KG1 (cell line): ENCODE data around the gene PIP4P1.
"Not testable (repeated sequence)": the region's sequence is repeated elsewhere in the genome, so short reads cannot be mapped to it uniquely, and the experiment has no call there.

ENCODE experiments used
- DNase-seq: peaks from one replicate; lab custom pipeline; 2025; lab: John Stamatoyannopoulos, UW

Gene PIP4P1

DNA sequence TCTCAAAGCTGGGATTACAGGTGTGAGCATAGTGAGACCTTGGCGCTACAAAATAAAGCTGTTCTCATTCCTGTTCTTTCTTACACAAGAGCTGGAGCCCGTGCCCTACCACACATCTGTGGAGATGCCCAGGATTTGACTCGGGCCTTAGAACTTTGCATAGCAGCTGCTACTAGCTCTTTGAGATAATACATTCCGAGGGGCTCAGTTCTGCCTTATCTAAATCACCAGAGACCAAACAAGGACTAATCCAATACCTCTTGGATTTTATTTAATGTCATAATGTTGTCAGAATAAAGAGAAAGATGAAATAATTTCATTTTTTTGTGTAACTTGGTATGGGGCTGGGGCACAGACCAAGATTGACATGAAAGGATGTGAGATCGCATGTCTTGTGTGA is 15.5 kb upstream of the PIP4P1 start:
- DNase-seq: no peak

DNA sequence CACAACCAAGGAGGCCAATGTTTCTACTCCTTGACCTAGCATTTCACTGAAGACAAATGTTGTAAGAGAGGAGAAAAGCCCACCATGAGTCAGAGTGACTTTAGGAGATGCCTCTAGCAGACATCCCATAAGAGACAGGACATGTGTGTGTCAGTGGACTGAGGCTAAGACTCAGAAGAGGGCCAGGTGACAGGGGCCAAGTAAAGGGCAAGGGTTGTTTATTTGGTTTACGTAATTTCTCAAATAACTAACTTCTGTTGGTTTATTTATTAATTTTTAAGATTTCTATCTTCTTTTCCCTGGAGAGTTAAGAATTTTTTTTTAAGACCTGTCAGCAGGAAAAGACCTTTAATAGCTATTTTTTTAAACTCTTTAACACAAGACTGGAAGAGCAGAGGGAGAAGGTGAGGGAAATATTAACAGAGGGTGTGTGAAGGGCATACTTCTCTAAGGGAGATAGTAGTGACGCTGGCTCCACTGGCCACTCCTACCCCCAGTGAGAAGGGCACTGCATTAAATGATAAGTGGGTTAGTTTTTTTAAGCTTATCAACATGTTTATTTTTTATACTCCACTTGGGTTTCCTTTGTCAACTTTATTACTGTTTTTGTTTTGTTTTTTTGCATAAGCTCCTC is 11.4 kb upstream of the PIP4P1 start:
- no peak for DNase-seq

DNA sequence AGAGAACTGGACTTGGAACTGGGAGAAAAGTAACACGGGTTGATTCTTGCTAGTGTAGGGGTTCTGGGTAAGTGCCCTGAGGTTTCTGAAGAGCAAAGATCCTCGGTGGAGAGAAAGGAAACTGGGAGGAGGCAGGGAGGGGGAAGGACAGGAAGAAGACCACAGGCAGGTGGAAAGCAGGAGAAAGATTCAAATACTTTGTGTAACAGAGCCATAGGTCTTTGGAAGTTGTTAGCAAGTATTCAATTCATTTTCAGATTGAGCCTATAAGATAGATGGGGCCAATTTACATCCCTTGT is 9.3 kb upstream of the PIP4P1 start:
- DNase-seq: no peak

DNA sequence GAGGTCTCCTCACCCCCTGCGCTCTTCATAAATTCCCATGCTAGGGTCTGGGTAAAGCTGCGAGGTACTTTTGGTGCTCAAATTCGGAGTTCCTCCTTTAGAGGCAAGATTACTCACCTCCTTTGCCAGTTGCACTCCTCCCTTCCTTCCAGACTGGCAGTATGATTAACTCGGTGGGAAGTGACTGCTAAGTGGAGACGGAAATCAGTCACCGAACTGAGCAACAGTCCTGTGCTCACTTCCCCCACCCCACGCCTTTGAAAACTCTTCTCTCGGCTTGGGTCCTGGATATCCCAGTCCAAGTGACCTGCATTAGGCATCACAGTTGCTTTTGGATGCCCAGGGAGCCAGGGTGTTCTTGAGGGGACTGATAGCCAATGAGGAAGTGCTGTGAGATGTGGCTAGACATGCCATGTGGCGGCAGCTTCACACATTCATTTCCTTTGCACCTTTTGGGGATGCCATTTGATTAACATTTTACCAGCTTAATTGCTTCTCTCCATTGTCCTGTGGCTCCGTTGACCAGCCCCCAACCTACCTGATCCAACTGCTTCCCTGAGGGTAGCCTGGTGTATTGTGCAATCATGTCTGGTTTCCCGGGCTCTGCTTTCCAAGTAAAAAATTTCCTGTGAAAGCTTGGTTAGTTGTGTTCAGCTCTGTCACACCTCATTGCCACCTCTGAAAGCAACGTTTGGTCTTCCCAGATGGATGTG is 8.8 kb upstream of the PIP4P1 start:
- peak; percentile 52 for DNase-seq

DNA sequence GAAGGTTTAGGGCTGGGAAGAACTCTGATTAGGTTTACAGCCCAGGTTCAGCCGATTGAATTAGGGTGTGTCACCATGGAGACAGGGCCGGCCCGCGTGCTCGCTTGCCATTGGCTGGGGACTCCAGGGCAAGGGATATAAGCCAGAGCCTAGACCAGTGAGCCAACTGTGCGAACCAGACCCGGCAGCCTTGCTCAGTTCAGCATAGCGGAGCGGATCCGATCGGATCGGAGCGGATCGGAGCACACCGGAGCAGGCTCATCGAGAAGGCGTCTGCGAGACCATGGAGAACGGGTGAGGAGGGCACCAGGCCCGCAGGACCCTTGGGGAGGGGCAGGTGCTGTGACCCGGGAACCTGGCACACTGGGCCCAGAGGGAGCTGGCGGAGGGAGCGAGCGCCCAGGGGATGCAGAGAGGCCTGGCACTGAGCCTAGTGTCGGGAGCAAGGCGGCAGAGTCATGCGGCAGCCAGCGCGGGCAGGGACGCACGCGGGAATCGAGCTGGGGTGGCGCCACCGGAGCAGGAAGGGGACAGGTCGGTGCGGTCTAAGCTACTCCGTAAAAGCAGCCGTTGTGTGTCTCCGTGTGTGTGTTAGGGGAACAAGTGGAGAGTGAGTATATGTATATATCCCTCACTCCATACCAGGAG is 8.1 kb upstream of the PIP4P1 start, which contains the start of gene PNP:
Gene PNP, plus strand, starts transcription at position 165 of the 648 bp plus-strand sequence. Its CDS starts 119 bp downstream, at position 284.
- peak; percentile 79 for DNase-seq

DNA sequence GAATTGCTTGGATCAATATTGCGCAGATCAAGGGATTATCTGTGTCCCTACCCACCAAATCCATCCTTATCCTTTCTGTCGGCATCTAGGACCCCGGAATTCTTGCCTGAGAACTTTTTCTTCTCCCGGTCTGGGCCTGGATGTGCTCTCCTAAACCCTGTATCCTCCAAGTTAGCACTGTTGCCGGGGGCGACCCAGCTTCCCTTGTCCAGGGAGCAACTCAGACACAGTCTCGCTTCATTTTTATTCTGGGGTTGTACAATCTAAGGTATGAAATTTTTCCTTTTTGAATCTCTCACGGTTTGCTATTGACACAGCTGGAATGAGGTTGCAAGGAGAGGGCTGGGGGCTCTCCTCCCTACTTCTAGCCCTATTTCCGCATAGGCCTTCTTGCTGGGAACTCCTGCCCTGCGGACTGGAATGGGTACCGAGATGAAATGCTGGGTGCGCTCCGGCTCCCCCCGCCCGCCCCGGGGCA is 7.6 kb upstream of the PIP4P1 start:
- no peak for DNase-seq

DNA sequence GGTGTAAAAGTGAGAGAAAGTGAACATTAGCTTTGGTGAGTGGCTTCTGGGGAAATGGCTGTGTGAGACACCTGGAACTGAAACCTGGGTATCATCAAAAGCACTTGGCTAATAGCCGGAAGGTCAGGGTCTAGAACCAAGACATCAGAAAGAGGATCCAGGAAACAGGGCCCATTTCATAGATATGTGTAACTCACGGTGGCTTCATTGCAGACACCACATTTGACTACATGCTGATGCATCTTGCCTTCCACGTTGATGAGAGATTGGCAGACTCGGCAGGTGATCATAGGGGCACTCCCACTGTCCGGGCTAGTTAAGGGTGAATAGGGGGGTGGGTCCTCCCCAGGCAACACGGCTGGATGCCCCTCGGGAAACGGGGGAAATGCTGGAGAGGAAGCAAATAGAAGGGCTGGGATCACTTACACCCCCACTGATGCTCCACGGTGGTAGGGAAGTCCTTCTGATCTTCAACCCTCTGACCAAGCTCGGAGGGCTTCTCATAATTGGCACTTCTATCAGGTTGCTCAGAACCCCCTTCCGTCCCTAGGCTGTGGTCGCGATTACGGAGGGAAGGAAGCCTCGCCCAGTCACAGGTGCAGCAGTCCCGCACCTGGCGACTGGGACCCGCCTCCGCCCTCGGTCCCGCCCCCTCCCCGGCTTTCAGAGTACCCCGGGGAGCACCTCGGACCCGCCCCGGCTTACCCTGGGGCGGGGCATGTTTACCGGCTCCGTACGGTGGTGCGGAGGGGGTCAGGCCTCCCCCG is 593 bp downstream of the PIP4P1 start:
- DNase-seq: no peak

DNA sequence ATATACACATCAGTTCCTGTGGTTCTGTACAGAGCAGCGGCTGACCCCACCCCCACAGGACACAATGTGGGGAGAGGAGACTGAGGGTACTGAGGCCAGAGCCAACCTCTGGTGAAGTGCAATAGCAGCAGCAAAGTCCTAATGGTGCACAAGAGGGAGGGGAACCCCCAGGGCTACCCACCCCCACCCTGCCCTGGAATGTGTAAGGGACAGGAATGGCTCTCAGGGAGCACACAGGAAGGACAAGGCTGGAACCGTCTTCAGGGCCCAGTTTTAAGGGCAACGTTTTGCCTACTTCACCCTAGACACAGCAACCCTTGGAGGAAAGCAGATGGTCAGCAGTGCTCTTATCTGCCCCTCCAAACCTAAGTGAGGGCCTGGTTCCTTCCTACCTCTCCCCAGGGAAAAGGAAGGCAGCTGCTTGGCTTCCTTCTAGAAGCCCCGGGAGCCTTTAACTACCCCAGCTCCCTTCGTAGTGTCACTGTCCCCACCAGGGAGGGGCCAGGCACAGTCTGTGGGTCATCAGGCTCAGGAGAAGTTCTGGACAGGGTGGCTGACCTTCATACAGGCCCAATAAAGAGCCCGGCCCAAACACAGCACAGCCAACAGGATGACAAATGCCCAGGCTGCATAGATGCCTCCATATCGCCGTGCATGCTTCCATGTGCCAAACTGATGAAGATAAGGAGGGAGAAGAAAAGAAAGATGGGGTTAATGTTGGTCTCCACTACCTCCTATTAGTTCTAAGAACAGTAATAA is 3.0 kb downstream of the PIP4P1 start:
- DNase-seq: no peak

DNA sequence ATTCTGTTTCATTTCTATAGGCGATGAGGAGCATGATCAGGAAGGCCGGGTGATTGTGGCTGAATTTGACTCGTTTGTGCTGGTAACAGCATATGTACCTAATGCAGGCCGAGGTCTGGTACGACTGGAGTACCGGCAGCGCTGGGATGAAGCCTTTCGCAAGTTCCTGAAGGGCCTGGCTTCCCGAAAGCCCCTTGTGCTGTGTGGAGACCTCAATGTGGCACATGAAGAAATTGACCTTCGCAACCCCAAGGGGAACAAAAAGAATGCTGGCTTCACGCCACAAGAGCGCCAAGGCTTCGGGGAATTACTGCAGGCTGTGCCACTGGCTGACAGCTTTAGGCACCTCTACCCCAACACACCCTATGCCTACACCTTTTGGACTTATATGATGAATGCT is 4.3 kb downstream of the PIP4P1 start:
- DNase-seq: no peak

DNA sequence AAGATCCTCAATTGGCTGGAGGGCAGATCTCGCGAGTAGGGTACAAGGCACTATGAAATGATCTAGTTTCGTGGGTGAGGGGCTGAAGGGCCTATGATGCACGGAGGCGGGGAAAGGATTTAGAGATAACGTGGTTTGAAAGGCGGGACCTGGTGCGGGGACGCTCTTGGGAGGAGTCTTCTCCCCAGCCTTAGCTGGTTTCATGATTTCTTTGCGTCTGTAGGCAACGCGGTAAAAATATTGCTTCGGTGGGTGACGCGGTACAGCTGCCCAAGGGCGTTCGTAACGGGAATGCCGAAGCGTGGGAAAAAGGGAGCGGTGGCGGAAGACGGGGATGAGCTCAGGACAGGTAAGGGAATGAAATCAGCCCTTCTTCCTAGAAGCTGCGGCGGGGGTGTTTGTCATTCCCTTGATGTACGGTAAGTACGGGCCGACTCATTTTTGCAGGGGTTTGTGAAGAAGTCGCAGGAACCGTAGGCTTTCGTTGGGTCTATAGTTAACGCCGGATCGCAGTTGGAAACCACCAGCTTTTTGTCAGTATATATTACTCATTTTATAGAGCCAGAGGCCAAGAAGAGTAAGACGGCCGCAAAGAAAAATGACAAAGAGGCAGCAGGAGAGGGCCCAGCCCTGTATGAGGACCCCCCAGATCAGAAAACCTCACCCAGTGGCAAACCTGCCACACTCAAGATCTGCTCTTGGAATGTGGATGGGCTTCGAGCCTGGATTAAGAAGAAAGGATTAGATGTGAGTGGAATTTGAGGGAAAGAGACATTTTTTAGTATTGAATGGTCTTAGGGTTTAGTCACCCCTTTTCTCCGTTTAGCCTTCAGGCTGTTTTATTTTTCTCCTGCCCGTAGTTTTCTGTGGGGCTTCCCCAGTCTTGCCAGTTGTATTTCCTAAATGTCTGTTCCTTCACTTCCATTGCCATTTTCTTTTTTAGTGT is 5.6 kb downstream of the PIP4P1 start:
- DNase-seq: no peak

DNA sequence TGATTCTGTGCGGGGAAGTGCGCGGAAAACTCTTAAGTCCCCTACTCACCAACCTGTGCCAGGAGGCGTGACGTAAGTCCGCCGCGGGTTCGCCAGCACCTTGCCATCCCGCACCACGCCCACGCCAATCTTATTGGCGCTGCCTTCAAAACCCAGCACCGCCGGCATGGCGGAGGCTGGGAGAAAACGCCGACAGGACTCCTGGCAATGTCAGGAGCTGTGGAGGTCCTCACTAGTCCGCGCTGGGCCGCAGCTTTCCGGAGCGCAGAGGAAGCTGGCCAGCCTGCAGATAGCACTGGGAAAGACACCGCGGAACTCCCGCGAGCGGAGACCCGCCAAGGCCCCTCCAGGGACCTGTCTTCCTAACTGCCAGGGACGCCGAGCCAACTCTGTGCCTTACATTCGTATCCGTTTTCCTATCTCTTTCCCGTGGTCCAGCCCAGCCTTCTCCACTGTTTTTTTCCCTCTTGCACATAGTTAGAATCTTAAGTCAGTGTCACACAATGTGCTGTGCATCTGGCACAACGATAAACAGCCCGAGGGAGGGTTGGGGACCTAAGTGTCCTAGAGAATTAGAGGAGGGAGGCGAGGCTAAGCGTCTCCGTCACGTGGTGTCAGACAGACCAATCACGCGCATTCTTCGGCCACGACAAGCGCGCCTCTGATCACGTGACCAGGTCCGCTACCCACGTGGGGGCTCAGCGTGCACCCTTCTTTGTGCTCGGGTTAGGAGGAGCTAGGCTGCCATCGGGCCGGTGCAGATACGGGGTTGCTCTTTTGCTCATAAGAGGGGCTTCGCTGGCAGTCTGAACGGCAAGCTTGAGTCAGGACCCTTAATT is 6.5 kb downstream of the PIP4P1 start, which contains the start of the genes APEX1 and OSGEP:
Gene APEX1, plus strand, starts transcription at position 711 of the 839 bp plus-strand sequence. CDS start 420 bp downstream, outside the sequence.
Gene OSGEP, minus strand, starts transcription at position 297 of the 839 bp plus-strand sequence. Its CDS starts 129 bp downstream, at position 168.
- DNase-seq: peak; percentile 96

DNA sequence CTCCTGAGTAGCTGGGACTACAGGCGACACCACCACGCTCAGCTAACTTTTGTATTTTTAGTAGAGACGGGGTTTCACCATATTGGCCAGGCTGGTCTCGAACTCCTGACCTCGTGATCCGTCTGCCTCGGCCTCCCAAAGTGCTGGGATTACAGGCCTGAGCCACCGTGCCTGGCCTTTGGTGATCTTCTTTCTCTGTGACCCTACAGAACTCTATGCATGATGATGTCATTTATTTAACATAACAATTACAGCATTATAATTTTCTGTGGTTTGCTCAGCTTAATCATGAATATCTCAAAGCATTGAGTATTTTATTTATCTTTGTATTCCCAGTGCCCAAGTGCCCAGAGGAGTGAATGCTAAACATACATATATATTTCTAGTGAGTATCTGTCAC is 8.4 kb downstream of the PIP4P1 start:
- DNase-seq: not testable (repeated sequence)

DNA sequence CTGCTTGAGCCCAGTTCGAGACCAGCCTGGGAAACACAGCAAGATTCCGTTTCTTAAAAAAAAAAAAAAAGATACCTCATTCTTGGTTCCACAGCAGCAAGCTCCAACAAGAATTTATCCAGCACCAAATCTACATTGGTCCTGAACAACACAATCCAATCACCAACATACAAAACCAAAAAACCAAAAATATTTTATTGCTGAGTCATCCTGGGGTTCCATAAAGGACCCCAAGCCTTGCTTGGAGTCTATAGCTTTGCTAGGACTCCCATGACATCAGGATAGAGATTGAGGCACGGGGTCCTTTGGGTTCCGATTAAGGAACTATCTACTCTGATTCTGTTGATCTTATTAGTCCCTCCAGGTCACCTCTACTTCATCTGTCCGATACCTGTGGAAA is 14.3 kb downstream of the PIP4P1 start:
- DNase-seq: no peak

DNA sequence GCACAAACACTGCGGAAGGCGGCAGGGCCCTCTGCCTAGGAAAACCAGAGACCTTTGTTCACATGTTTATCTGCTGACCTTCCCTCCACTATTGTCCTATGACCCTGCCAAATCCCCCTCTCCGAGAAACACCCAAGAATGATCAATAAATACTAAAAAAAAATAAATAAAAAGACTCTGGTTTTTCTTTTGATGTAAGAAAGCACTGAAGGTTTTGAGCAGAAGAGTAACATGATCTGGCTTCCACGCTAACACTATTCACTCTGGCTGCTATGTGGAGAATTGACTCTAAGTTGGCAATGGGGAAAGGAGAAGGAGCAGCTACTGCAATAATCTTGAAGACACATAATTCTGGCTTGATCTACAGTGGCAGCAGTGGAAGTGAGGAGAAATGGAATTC is 17.6 kb downstream of the PIP4P1 start:
- not testable (repeated sequence) for DNase-seq

DNA sequence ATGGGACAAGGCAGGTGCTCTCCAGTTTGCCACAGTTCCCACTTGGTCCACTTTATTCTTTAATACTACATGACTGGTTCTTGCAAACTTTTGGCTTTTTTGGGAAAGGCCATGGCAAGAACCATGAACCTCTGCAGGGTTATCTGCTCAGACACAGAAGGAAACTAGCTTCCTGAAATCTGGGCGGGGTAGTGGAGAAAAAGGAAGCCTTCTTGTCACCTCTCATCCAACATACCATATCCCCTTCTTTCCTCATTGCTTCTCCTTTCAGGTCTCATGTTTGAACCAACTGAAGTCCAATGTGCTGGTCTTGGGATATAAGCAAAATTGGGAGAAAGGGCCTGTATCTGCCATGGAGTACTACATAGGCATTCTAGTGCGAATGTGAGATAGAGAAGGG is 19.8 kb downstream of the PIP4P1 start:
- no peak for DNase-seq

DNA sequence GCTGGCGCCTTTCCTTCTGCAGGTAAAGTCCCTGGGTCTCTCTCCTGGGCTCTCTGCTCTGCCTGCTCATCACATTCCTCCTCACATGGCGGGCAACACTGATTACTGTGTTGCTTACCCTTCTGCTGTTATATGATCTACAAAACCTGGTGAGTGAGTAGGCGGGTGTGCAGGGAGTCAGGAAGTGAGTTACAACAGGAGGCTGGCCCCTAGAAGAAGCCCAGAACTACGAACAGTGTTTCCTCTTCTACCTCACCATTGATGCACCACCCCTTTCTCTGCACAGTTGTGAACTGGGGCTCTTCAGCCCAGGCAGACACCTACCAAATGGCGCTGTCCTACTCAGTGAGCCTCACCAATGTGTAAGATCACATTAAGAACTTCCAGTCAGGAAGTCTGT is 20.4 kb downstream of the PIP4P1 start:
- DNase-seq: peak; percentile 21

DNA sequence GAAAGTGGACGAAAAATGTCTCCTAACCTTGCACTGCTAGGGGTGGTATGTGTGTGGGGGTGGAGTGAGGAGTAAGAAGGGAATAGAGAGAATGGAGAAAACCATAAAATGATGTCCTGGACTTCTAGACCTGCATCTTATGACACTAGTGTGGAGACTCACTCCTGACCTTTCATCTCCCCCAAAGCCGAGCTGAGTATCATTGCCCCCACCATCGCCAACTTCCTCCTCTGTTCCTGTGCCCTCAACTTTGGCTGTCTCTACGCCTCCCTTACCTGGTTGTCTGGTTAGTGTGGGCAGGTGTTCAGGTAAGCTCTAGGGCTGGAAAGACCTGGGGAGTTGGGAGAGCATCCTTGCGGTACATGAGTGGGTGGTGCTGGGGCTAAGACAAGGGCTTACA is 20.8 kb downstream of the PIP4P1 start:
- DNase-seq: no peak

DNA sequence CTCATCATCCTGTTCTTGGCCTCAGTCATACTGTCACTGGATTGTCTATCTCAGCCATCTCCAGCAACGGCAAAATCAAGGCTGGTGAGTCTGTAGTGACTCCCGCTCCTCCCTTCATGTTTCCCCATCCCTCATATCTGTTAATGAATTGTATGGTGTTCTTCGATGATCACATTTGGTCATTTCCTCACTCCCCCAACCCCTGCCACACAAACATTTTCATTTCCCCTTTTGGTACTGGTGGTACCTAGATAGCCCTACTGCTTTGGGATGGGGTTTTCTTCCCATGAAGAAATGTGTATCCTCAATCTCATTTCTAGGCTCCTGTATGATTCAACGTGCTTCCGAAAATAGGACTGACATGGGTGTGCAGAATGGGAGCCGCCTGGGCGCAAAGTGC is 22.6 kb downstream of the PIP4P1 start:
- DNase-seq: no peak

DNA sequence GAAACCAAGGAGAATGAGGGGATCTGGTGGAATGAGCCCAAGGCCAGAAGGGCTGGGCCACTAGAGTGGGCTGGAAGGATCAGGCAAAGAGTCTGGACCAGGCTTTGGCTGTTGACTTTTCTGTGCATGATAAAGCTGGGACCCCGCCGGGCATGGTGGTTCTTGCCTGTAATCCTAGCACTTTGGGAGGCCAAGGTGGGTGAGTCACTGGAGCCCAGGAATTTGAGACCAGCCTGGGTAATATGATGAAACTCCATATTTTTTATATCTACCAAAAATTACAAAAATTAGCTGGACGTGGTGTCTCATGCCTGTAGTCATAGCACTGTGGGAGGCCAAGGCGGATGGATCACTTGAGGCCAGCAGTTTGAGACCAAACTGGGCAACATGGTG is 24.9 kb downstream of the PIP4P1 start:
- DNase-seq: no peak
